Measurements from ENCODE around the gene COL5A2.

The COL5A2 gene

DNA sequence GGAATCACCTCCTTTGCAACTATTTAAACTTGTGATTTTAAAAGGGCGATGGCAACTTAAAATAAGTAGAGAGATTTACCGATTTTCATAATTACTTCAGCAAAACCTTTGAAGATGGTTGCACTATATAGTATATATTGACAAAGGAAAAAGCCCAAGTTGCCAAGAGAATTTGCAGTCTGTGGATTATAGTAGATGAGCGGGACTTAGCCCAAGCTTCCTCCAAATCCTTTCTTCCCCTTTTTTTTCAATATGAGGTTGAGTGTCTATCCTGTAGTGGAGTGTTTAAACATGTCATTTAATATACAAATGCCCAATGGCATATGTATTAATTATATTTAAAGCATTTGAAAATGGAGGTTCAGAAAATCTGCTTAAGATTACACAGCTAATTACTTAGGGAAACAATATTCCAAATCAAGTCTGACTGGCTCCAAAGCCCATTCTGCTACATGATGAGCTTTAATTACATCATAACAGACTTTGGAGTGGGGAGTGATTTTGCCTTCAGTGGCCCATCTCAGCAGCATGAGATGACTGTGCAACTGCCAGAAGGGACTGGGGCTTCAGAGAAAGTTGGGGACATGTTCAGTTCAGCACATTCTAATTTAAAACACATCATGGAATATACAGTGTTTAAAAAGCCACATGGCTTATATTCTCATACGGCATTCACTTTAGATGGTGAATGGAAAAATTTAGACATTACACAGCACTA lies 132.2 kb downstream of the COL5A2 start:
- no peak for DNase-seq

DNA sequence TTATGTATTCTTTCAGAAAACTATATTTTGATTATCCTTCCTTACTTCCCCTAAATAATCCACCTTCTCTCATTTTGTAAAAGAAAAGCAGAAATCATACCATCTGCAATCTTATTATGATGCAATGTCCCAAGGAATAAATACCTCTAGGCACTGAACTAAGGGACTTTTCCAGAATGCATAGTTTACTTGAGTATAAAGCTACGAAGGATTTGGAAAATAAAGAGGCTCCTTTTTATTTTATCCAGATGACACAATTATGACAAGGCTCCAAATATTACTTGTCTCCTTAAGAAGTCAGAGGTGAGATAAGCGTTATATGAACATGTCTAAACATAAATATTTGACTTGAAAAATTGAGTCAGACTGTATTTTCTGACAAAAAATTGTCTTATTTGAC lies 133.2 kb downstream of the COL5A2 start:
- no peak for DNase-seq

DNA sequence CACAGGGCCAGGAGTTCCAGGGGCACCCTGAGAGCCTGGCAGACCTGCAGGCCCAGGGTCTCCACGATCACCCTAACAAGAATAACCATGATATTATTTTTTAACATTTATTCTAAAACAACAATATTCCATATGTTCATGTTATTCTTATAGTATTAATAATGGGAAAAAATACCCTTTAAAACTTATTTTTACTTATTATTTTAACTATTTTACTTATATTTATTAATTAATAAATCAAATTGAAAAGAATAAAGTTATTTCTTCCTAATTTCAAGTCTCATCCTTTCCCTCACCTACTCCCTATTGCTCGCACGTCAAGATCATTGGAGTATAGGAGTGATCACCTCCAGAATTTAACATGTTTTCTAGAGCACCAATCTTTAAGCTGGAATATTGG lies 133.7 kb downstream of the COL5A2 start:
- no peak for DNase-seq

DNA sequence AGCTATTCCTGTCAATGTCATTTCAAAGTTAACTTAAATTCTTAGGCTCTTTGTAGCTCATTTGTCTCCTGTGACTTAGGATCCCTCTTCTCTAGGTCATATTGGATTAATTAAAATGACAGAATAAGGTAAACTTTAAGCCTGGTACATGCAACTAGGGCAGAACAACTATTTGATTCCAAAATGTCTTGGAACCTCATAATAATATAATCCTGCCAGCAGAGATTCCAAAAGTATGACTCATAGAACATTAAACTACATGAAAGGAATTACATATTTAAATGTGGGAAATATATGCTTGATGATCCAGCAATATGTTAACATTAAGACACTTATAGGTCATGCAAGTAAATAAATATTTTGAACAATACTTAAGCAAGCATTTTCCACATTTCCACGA lies 142.0 kb downstream of the COL5A2 start:
- DNase-seq: peak in 1 of 2 experiments; percentile 6

DNA sequence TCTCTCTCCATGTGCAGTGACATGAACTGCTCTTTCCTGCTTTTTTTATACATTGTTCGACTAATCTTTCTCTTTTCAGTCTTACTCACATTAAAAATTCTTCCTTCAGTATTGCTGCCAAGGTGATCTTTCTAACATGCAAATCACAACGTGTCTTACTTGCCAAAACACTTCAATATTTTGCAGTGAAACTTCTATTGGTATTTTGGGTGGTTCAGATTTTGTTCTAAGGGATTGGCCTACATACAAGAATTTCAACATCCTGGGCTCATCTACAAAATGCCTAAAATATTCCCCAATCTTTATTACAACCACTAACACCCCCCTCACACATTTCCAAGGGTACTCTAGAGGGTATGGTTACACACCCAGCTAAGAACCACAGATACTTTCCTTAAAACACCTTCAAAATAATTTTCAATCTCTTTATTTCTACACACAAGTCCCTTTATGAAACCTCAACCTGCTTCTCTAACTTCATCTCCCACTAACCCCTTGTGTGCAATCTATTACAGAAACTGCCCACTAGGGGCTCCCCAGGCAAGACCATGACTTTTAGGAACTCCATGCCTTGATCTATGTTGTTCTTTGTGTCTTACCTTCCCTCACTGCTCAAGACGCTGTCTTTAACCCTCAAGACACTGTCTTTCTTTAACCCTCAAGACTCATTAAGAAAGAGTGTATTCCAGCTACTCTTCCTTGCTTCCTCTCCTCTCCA lies 154.5 kb downstream of the COL5A2 start:
- DNase-seq: no peak

DNA sequence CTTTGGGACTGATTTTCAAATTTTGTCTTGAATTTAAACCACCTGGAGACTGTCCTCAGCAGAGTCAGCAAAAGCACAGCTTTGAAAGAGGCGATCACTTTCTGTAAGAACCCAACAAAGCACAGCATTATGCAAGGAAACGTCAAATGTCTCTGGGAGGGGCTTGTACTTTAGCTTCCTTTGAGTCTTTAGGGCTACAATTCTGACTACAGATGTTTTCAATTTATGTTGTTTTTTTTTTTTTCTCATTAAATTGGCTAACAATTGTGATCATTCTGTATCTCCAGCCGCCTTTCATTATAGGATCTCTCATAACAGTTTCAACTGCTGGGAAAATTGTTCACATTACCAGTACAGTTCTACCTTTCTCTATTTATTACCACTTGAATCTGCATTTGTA lies 157.1 kb downstream of the COL5A2 start:
- DNase-seq: no peak

DNA sequence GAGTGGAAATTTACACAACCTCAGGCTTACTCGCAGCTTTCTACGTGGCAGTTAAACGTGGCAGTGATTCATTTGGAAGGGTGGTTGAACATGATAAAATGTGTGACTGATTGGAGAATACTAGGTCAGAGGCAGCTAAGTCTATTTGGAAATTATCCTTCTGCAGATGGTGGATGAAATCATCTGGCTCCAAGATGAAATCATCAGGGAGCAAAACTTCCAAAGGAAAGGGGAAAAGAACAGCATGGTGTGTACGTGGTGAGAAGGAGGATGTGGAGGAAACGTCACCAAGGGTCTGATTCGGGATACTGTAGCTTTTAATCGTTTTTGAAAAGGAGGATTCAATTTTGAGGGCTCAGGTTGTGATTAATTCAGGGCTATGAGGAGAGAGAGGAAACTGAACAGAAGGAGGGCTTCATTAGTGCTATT lies 157.5 kb downstream of the COL5A2 start:
- no peak for DNase-seq

DNA sequence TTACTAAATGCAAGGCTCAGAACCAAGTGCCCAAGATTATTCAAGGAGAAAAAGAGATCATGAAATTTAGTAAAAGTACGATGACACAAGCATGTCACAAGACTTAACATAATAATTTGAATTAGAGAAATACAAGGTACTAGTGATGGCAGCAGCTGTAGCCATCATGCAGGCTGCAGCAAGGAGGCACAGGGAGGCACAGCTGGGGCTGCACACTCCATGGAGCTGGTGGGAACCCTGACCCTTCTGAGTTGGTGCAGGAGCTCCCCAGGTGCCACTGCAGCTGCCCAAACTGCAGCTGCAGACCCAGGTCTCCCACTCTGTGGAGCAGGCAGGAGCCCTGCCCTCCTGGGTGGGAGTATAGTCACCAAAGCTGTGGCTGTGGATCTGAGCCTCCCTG lies 159.4 kb downstream of the COL5A2 start:
- DNase-seq: no peak

DNA sequence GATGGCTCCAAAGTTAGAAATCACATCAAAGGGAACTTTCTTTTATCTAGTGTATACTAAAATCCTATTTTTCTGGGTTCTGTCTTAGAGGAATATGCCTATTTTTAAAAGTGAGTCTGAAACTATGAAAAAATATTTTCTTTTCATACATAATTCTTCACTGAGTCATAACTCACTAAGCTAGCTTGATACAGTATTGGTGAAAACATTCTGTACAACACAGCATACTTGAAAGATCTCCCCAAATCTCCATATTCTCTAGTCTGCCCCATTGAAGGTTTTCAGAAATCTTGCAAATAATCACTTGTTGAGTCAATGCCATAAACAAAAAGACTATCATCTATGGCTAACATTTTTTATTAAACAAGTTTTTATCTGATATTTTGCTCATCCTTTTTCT lies 160.9 kb downstream of the COL5A2 start:
- no peak for DNase-seq

DNA sequence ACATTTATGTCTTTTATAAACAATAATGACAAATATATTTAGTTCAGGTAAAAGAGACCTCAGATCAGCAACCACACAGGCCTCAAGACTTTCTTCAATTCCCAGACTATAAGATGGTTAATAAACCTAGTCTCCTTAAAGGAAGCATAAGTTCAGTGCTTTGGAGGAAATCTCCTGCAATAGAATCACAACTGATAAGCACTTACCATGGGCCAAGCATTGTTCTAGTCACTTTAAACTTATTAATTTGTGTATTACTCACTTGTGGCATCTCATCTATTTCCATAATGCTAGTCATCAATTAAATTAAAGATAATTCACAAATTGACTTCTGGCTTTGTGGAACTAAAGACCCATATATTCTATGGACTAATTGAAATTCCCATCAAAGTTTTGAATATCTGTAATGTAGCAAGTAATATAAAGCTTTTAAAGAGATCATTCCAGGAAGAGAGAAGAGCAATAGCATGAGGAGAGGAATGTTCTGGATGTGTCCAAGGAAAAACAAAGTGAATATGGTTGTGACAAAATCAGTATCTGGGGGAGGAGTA lies 163.2 kb downstream of the COL5A2 start:
- no peak for DNase-seq

DNA sequence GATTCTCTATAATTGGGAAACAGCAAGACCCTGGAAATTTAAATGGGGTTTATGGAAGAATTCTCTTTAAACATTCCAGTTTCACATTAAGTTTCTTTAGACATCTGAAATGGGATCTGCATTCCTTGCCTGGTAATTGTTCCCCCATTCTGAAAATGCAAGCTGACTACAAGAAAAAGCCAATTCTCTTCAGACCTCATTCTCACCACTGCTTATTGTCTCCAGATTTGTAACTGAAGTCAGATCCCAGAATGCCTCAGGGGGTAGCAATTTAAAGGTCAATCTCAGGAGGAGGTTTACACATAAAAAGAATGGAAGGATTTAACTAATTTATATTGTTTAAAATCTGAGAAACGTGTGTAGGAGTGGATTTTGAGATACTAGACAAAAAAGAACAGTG lies 164.2 kb downstream of the COL5A2 start:
- DNase-seq: no peak

DNA sequence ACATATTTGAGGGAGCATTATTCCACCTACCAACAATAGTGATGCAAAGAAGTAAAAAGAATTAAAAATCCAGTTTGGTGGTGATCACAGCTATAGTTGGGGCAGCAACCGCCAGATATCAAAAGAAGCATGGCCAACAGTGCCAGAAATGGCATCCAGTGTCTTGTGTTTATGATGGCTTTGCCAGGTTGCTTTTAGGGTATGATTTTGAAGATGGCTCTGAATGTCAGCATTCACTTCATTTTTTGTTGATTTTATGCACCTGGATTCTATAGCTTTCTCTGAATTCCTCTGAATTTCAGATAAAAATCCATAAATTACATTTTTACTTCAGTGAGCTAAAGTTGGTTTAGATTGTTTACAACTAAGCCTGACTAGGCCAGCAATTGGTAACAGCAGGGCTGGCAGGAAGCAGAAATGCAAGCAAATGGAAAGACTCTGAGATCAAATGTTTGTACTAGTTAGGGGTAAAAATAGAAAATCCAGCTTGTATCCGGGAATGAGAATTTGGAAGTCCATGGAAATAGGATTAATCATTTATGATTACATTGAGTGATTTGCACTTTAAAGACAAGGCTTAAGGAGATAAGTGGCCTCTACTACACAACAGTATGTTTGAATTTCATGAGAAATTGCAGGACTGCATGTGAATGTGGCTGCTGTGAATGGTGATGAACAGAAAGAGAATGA lies 165.0 kb downstream of the COL5A2 start:
- DNase-seq: no peak

DNA sequence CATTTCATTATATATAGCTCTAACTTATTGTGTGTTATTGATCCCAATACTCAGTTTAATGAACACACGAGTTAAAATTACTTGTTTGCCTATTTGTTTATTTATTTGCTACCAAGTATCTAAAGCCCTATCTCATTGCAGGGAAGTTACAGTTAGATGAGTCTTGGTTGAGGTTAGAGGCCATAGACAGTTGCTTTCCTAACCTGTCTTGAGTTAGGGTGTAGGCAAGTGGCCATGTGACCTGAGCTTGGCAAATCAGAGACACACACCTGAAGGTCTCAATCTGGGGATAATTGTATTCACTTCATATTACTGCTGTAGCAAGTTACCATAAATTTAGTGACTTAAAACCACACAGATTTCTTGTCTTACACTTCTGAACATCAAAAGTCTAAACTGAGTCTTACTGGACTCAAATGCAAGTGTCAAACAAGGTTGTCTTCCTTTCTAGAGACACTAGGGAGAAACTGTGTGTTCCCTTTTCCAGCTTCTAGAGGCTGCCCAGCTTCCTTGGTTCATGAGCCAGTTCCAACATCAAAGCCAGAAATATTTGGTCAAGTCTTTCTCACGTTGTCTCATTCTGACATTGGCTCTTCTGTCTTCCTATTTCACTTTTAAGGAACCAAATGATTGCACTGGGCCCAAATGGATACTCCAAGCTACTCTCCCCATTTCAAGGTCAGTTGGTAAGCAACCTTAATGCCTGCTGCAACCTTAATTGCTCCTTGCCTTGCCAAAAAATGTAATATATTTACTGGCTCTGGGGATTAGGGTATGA lies 165.7 kb downstream of the COL5A2 start:
- no peak for DNase-seq

DNA sequence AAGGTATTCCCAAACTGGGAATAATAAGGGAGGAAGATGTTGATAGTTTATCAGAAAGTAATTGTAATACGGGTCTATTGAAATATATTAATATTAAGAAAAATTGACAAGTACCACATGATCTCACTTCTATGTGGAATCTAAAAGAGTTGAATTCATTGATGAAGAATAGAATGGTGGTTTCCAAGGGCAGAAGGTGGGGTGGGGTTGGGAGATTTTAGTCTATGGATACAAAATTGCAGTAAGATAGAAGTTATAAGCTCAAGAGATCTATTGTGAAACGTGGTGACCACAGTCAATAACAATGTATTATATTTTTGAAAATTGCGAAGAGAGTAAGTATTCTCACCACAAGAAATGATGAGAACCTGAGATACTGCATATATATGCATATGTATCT lies 166.5 kb downstream of the COL5A2 start:
- DNase-seq: no peak

DNA sequence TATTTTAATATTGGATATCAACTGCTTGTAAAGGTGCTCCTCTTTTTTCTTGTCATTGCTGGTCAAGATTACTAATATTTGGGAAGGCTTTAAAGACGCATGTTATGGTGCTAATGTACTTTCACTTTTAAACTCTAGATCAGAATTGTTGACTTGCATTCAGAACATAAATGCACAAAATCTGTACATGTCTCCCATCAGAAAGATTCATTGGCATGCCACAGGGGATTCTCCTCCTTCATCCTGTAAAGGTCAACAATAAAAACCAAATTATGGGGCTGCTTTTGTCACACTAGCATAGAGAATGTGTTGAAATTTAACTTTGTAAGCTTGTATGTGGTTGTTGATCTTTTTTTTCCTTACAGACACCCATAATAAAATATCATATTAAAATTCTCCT lies 167.2 kb downstream of the COL5A2 start:
- DNase-seq: no peak

DNA sequence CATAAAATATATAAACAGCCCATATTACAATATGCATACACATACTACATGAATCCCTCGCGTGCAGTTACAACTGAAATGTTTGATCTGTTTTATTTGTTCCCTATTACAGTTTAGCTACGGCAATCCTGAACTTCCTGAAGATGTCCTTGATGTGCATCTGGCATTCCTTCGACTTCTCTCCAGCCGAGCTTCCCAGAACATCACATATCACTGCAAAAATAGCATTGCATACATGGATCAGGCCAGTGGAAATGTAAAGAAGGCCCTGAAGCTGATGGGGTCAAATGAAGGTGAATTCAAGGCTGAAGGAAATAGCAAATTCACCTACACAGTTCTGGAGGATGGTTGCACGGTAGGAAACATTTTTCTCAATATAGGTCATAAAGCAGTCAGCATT lies 169.0 kb downstream of the COL5A2 start:
- DNase-seq: no peak

DNA sequence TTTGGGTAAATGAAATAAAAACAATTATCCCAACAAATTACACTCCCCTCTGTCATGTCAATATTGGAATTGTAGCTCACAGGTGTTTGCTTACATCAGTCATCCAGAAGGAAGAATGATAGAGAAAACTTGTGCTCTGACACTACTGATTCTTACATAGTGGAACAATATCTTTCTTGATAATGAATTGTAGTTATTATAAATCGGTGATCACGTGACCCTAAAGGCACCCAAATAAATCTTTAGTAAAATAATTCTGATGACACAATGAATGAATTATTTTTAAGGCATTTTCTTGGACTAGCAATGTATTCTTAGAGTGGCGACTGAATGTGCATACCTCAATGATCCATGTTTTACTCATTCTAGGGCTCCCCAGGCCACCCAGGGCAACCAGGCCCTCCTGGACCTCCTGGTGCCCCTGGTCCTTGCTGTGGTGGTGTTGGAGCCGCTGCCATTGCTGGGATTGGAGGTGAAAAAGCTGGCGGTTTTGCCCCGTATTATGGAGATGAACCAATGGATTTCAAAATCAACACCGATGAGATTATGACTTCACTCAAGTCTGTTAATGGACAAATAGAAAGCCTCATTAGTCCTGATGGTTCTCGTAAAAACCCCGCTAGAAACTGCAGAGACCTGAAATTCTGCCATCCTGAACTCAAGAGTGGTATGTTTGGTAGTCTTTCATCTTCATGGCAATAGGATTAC lies 170.9 kb downstream of the COL5A2 start:
- DNase-seq: no peak

DNA sequence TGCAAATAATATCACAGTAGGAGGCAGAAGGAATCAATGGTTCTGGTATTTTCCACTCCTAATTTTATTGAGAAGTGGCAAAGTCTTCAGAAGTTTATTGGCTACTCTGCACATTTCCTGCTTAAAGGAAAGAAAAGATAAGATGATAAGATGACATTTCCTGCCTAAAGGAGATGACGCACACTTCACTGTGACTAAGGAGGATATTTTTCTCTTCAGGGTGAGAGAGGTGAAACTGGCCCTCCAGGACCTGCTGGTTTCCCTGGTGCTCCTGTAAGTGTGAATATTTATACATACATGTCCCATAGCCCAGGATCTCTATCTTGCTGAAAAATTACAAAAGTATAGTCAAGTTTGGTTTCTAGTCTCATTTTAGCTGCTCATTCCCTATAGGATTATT lies 177.5 kb downstream of the COL5A2 start:
- DNase-seq: peak; percentile 65 to 88

DNA sequence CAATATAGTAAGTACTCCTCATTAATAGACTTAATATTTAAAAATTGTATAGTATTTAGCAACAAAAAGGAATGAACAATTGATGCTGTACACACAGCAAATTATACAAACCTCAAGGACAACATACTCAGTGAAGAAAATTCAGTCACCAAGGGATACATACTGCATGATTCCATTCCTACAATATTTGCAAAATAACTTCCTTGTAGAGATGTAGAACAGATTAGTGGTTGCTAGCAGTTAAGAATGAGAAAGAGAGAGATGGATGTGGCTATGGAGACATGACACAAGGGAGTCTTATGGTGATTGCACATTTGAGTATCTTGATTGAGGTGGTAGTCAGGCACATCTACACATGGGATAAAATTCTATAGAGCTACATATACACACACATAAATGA lies 179.3 kb downstream of the COL5A2 start:
- no peak for DNase-seq

DNA sequence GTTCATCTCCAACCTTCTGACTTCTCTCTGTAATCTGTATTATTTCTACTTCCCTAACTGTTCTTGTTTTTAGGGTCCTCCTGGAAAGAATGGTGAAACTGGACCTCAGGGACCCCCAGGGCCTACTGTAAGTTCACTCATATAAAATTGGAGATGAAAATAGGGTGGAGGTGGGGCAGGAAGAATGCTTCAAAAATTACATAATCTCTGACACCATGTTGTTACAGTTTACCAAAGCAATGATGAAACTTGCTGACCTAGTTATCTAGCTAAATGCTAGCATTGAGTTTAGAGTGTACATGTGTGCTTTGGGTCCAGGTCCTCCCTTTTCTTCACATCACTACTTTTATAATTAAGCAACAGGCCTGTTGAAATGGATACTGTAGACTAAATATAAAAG lies 182.3 kb downstream of the COL5A2 start:
- DNase-seq: no peak

DNA sequence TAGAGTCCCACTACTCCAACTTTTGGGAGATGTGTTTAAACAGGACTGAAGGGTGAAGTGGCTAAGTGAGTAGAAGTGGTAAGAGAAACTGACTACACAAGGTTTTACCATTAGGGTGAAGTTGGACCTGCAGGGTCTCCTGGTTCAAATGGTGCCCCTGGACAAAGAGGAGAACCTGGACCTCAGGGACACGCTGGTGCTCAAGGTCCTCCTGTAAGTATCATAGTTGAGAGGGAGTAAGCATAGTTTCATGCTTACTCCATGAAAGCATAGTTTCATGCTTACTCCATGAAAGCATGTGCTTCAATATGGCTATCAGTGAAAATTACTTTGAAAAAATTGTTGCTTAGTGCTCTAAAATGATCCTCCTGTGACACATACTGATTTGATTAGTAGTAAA lies 186.3 kb downstream of the COL5A2 start:
- DNase-seq: no peak

DNA sequence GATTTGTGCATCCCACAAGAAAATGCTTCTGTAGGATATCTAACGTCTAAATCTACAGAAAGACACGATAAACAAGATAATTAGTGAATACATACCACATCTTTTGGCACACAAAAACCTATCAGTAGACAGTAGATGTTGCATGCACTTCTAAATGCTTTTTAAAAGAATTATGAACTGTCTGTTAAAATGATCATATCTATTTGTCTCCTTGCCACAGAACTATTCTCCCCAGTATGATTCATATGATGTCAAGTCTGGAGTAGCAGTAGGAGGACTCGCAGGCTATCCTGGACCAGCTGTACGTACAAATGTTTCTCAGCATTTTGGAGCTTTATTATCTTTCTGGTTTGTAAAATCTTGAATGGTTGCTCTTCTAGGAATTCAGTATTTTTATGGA lies 192.7 kb downstream of the COL5A2 start:
- no peak for DNase-seq
